MM.1S (cell line): ENCODE measurements around the gene TYR.
"Not testable (repeated sequence)": the region's sequence is repeated elsewhere in the genome, so short reads cannot be mapped to it uniquely, and the experiment has no call there.

ENCODE experiments used
- DNase-seq: peaks from one replicate; pipeline ENCODE4 v3.0.0-alpha.2; 2015
- H2AFZ ChIP-seq: fragments of 300-600 bp; sonication (generic); 2 replicates; pipeline ENCODE4 v1.6.0; 2016; ENCODE audit warnings: antibody characterized with exemption, low read length
- H3F3A ChIP-seq: fragments of 300-600 bp; sonication (generic); 2 replicates; pipeline ENCODE4 v1.6.1; 2016; ENCODE audit warnings: mild to moderate bottlenecking, antibody characterized with exemption, low read length, moderate library complexity, mixed read lengths; ENCODE audit not compliant: insufficient read depth
- H3K27ac ChIP-seq: fragments of 300-600 bp; sonication (generic); 2 replicates; pipeline ENCODE4 v1.5.1; 2016; ENCODE audit warnings: mild to moderate bottlenecking, low read length
- H3K27me3 ChIP-seq: fragments of 300-600 bp; sonication (generic); replicated peaks from 2 replicates; pipeline ENCODE4 v1.6.0; 2016; ENCODE audit warnings: low read length; ENCODE audit not compliant: insufficient read depth
- H3K36me3 ChIP-seq: fragments of 300-600 bp; sonication (generic); replicated peaks from 2 replicates; pipeline ENCODE4 v1.6.1; 2016; ENCODE audit warnings: mild to moderate bottlenecking, low read length, mixed read lengths; ENCODE audit not compliant: insufficient read depth
- H3K4me1 ChIP-seq: fragments of 300-600 bp; sonication (generic); 2 replicates; pipeline ENCODE4 v1.6.1; 2016; ENCODE audit warnings: low read length, mixed read lengths
- H3K4me2 ChIP-seq: fragments of 300-600 bp; sonication (generic); 2 replicates; pipeline ENCODE4 v1.6.0; 2016; ENCODE audit warnings: low read depth, low read length
- H3K4me3 ChIP-seq: fragments of 300-600 bp; sonication (generic); 2 replicates; pipeline ENCODE4 v1.5.1; 2016; ENCODE audit warnings: low read length, mixed read lengths
- H3K79me2 ChIP-seq: fragments of 300-600 bp; sonication (generic); 2 replicates; pipeline ENCODE4 v1.6.1; 2016; ENCODE audit warnings: mixed run types, low read length, mixed read lengths
- H3K9ac ChIP-seq: fragments of 300-600 bp; sonication (generic); 2 replicates; pipeline ENCODE4 v1.6.1; 2016; ENCODE audit warnings: low read length, mixed read lengths
- H3K9me2 ChIP-seq: fragments of 300-600 bp; sonication (generic); replicated peaks from 2 replicates; pipeline ENCODE4 v1.6.1; 2016; ENCODE audit warnings: mild to moderate bottlenecking, low read length, mixed read lengths; ENCODE audit not compliant: insufficient read depth
- H3K9me3 ChIP-seq: fragments of 300-600 bp; sonication (generic); replicated peaks from 2 replicates; pipeline ENCODE4 v1.6.1; 2016; ENCODE audit warnings: mild to moderate bottlenecking, low read length, mixed read lengths; ENCODE audit not compliant: insufficient read depth
- H4K20me1 ChIP-seq: fragments of 300-600 bp; sonication (generic); 2 replicates; pipeline ENCODE4 v1.6.1; 2016; ENCODE audit warnings: mild to moderate bottlenecking, low read length, moderate library complexity, mixed read lengths; ENCODE audit not compliant: insufficient read depth
- EZH2 ChIP-seq: fragments of 300-600 bp; sonication (generic); optimal IDR thresholded peaks from 2 replicates; pipeline ENCODE3; 2017; ENCODE audit warnings: low read depth, mild to moderate bottlenecking, antibody characterized with exemption, low read length, mixed read lengths
- EZH2phosphoT487 ChIP-seq: fragments of 300-600 bp; sonication (generic); IDR thresholded peaks from 2 replicates; pipeline ENCODE4 v1.6.1; 2018; ENCODE audit warnings: antibody characterized with exemption, low read length
- TF ChIP-seq, protein P1 (sequence below): fragments of 300-600 bp; sonication (generic); IDR thresholded peaks from 2 replicates; pipeline ENCODE4 v1.5.1; 2016; ENCODE audit warnings: antibody characterized with exemption, low read length, mixed read lengths

Gene TYR

DNA sequence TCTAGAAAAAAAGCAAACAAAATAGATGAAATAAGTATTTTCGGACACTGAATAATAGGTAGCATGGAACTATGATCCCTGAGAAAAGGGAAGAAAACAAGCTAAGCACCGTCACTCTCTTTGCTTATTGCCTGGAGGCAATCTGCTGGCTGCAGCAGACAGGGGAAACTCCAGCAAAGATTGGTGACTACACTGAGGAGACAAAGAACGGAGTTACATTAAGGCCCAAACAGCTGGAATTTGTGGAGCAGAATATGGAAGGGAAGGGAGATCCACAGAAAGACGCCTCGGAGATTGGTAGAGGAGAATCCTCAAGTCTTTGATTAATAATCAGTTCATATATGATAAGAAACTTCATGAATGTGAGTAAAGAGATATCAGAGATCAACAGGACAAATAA, 150.2 kb downstream of the TYR start:
- H3K27me3 ChIP-seq, result no peaks in the 10 kb centered on the region
- no peaks in the 10 kb centered on the region for H3K4me1 ChIP-seq
- H2AFZ ChIP-seq, result peak overlapping the region; percentile 66; the same call in 1 of the 2 replicates

DNA sequence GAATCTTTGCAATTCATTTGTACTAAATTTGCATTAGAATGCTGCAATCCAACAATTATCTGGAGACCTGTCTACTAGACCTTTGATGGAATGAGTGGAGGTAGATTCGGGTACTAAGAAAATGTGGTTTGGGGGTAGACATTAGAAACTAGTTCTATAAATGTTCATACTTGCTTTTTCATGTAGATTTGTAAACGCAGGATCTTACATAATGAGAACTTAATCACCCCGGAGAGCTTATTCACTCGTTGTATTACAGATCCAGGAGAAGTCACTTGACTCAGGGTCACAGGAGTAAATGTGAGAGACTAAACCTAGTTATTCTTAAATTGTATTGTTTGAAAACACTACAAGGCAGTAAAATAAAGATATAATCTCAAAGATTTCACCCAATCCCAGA, 154.3 kb downstream of the TYR start:
- not testable (repeated sequence) for H3K36me3 ChIP-seq, H2AFZ ChIP-seq

More for the DNA sequence above, 150.2 kb downstream of the TYR start:
- H3F3A ChIP-seq, result no peaks in the 10 kb centered on the region
- H3K9me3 ChIP-seq, result no peaks in the 10 kb centered on the region
- no peaks in the 10 kb centered on the region for H3K9me2 ChIP-seq
- H3K79me2 ChIP-seq, result no peaks in the 10 kb centered on the region
- no peaks in the 10 kb centered on the region for H3K36me3 ChIP-seq
- H3K9ac ChIP-seq, result no peak overlapping the region; the same call in 1 of the 2 replicates
- no peaks in the 10 kb centered on the region for H4K20me1 ChIP-seq
- H3K4me3 ChIP-seq, result peak overlapping the region; percentile 26; the same call in 1 of the 2 replicates
- no peak overlapping the region for H3K27ac ChIP-seq
- DNase-seq, result no peak
- TF ChIP-seq, protein P1, sequence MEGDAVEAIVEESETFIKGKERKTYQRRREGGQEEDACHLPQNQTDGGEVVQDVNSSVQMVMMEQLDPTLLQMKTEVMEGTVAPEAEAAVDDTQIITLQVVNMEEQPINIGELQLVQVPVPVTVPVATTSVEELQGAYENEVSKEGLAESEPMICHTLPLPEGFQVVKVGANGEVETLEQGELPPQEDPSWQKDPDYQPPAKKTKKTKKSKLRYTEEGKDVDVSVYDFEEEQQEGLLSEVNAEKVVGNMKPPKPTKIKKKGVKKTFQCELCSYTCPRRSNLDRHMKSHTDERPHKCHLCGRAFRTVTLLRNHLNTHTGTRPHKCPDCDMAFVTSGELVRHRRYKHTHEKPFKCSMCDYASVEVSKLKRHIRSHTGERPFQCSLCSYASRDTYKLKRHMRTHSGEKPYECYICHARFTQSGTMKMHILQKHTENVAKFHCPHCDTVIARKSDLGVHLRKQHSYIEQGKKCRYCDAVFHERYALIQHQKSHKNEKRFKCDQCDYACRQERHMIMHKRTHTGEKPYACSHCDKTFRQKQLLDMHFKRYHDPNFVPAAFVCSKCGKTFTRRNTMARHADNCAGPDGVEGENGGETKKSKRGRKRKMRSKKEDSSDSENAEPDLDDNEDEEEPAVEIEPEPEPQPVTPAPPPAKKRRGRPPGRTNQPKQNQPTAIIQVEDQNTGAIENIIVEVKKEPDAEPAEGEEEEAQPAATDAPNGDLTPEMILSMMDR, result no peak
- TF ChIP-seq EZH2phosphoT487 (no peak), EZH2 (no peak)
- peak overlapping the region; percentile 56 for H3K4me2 ChIP-seq

DNA sequence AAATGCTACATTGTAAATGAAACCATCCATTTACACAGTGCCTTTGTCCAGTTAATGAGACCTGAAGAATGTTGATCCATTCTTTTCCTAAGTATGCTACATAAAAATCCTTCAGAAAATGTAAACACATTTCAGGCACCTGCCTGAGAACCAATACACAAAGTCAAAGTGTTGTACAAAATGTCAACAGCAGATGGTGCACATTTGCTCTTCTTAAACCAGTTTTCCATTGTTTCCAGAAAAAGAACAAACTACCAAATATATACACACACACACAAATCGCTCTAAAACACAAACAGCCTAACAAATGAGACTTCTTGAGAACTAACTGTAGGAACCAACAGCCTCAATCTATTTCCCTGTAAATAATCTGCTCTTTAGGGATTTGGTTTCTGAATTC, 156.0 kb downstream of the TYR start:
- H3K36me3 ChIP-seq, result not testable (repeated sequence)
- TF ChIP-seq, protein P1, result peak; percentile 40

More for the DNA sequence above, 154.3 kb downstream of the TYR start:
- not testable (repeated sequence) for H3K4me3 ChIP-seq, H3K9me3 ChIP-seq, H4K20me1 ChIP-seq, H3K27ac ChIP-seq, DNase-seq, H3K9ac ChIP-seq, H3K27me3 ChIP-seq, H3K9me2 ChIP-seq, H3F3A ChIP-seq, H3K4me1 ChIP-seq, H3K4me2 ChIP-seq, H3K79me2 ChIP-seq

DNA sequence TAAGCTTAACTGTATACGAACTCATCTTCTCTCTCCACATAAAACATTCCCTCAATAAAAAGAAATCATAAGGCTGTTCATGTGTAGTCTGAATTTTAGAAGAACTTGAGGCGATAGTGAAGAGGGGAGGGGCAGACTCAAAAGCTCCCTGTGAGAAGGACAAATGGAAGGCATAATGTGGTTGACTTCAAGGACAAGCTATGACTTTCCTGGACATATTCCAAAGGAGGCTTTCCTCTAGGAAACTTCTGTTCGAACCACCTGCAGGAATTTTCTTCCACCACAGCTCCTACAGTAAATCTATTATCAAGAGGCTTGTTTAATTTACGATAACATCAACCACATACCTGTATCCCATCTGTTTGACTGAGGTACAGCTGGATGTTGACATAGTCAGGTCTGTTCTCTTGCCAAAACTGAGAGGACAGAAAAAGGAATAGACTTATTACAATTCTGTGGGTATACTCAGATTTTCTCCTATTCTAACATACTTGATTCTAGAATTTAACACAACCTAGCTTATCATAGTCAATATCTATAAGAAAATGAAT, 159.5 kb downstream of the TYR start:
- H3K4me3 ChIP-seq, H3K9ac ChIP-seq, H3F3A ChIP-seq, H3K9me3 ChIP-seq, H3K27ac ChIP-seq, H2AFZ ChIP-seq, H4K20me1 ChIP-seq, DNase-seq, H3K9me2 ChIP-seq, H3K27me3 ChIP-seq, H3K4me2 ChIP-seq, H3K36me3 ChIP-seq, H3K4me1 ChIP-seq, H3K79me2 ChIP-seq: not testable (repeated sequence)

More for the DNA sequence above, 156.0 kb downstream of the TYR start:
- not testable (repeated sequence) for H3K4me3 ChIP-seq, H3K4me2 ChIP-seq, H3K9me2 ChIP-seq, H2AFZ ChIP-seq, H3K4me1 ChIP-seq, H3K27me3 ChIP-seq, H3K27ac ChIP-seq, H4K20me1 ChIP-seq, H3K9ac ChIP-seq, H3F3A ChIP-seq, H3K79me2 ChIP-seq, H3K9me3 ChIP-seq
- DNase-seq, result peak; percentile 34

DNA sequence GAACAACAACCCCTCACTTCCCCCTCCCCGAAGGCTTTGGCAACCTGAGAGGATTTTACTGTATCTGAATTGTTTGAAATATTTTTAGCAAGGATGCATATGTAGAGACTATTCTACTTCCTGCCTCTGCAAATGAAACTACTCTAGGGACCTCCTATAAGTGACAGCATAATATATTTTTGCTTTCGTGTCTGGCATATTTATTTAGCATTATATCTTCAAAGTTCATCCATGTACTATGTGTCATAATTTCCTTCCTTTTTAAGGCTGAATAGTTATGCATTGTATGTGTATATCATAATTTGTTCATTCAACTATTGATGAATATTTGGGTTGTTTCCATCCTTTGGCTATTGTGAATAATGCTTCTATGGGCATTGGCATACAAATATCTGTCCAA, 160.4 kb downstream of the TYR start:
- not testable (repeated sequence) for H2AFZ ChIP-seq, H3F3A ChIP-seq, H3K4me3 ChIP-seq, H3K9me2 ChIP-seq, H3K36me3 ChIP-seq, H3K27me3 ChIP-seq, H3K27ac ChIP-seq, H3K9ac ChIP-seq, H4K20me1 ChIP-seq, H3K9me3 ChIP-seq, H3K79me2 ChIP-seq, H3K4me1 ChIP-seq
- peak overlapping the region; percentile 29; the same call in 1 of the 2 replicates for H3K4me2 ChIP-seq
- peak; percentile 12 for DNase-seq

DNA sequence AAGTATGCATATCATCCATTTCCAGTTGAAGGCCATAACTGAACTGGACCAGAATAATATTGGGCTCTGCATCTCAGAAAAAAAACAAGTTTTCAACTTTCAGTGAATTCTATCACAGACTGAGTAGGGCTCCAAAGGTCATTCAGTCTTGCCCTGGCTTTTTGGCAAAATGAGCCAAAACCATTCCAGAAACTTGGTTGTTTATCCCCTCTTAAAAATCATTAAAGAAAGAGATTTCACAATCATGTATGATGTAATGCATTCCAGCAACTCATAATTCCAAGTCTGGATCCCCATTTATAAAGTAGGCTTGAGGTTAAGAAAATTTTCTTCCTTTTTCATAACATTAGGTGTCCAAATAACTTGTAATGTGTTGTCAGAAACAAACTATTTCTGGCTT, 162.8 kb downstream of the TYR start:
- H3K4me1 ChIP-seq, H3K79me2 ChIP-seq, H3K9ac ChIP-seq, H2AFZ ChIP-seq, H3K4me3 ChIP-seq, H3K36me3 ChIP-seq, H3F3A ChIP-seq, H3K9me3 ChIP-seq, H3K27me3 ChIP-seq, DNase-seq, H3K4me2 ChIP-seq, H4K20me1 ChIP-seq, H3K27ac ChIP-seq, H3K9me2 ChIP-seq: not testable (repeated sequence)
